Retinal pigment epithelial cell (primary cell): ENCODE data around the gene FAM222A.

Experiments used
- DNase-seq: peaks from one replicate; pipeline ENCODE4 v3.0.0-alpha.2; 2010; ENCODE audit warnings: low read depth
- H3K4me3 ChIP-seq: 2 replicates; pipeline ENCODE4 v1.5.1; 2011; ENCODE audit warnings: mild to moderate bottlenecking, low read length, control low read depth, moderate library complexity
- TF ChIP-seq, protein P1 (sequence below): conservative IDR thresholded peaks from 2 replicates; pipeline ENCODE4 v1.5.1; 2011; ENCODE audit warnings: low read depth, low read length, control low read depth, inconsistent platforms

The FAM222A gene

DNA sequence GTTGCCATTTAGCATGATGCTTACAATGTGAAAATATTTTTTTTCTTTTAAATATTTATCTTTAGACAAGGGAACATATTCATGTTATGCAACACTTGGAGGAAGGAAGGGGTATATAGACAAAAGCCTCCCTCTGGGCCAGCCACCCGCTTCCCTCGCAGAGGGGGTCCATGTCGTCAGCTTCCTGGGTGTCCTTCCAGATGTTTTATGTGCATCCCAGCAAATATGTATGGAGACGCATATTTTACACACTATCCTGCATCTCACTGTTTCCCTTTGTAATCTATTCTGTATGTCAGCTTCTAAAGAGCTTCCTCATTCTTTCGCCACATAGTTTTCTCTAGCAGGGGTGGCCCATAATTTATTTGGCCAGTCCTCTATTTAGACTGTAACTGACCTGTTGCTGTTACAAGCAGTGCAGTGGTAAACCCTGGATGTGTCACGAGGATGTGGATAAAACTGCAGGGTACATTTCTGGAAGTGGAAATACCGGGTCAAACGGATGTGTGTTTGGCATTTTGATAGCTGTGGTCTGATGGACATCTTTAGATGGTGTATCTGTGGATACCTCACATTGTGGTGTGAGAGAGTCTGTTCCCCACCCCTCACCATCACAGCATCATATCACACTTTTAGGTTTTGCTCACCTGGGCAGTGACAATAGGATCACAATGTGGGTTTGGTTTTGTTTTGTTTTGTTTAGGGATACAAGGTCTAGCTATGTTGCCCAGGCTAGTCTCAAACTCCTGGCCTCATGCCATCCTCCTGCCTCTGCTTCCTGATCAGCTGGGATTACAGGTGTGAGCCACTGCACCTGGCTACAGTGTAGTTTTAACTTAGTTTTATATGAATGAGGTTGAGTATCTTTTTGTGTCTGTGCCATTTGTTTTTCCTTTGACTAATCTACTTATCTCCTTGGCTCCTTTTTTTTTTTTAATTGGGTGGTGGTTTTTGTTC is 31.6 kb downstream of the FAM222A start:
- TF ChIP-seq, protein P1, sequence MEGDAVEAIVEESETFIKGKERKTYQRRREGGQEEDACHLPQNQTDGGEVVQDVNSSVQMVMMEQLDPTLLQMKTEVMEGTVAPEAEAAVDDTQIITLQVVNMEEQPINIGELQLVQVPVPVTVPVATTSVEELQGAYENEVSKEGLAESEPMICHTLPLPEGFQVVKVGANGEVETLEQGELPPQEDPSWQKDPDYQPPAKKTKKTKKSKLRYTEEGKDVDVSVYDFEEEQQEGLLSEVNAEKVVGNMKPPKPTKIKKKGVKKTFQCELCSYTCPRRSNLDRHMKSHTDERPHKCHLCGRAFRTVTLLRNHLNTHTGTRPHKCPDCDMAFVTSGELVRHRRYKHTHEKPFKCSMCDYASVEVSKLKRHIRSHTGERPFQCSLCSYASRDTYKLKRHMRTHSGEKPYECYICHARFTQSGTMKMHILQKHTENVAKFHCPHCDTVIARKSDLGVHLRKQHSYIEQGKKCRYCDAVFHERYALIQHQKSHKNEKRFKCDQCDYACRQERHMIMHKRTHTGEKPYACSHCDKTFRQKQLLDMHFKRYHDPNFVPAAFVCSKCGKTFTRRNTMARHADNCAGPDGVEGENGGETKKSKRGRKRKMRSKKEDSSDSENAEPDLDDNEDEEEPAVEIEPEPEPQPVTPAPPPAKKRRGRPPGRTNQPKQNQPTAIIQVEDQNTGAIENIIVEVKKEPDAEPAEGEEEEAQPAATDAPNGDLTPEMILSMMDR: no peak
- no peak overlapping the region for H3K4me3 ChIP-seq
- no peak for DNase-seq

DNA sequence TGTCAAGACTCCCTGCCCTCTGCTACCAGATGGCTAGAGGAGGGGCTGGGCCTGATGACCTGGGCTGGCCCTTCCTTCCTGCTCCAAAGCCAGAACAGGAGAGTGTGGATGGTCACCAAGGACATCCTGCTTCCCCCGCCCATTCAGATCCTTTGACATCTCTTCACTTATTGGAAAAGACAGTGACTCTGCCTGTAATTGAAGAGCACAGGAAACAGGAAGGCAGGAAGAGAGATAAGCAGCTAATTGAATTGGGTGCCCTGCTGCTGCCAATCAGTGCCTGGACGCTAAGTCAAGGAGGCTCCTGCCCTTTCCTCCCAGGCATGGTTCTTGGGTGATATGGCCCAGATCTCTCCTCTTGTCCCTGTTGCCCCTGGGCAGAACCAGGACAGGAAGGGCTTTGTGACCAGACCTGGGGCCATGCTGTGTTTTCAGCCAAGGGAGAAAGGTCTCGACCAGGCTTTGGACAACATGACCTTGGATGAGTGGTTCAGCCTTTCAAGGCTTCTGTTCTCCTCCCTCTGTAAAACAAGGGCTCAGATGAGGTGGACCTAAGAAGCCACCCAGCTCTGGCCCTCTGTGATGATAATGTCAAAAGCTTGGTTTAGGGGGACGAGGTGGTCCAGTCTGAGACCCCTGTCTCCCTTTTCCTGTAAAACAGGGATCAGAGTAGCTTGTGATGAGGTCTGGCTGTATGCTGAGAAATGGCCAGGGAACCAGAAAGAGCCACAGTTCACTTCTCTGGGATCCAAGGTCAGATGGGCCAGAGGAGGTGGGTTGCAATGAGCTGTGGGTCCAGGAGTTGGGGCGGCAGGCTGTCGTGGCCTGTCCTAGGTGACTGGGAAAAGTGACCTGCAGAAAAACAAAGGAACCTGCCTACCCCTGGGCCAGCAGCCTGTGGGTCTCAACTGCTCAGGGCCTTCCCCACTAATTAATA is 38.8 kb downstream of the FAM222A start:
- TF ChIP-seq, protein P1: no peak
- DNase-seq: no peak
- no peak overlapping the region for H3K4me3 ChIP-seq

DNA sequence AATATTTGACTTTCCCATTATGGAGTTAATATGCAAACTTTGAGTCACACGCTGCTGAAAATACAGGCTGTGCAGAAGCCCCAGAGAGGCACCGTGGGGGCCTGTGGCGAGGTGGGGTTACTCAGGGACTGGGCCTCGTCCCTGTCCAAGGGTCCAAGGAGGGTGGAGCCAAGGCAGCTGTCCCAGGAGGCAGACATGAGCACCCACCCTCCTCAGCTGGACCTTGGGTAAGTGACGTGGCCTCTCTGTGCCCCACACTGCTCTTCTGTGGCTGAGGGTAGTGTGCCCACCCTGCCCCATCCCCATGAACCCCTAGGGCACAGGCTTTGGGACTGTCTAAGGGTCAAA is 39.4 kb downstream of the FAM222A start:
- DNase-seq: no peak
- TF ChIP-seq, protein P1: no peak

DNA sequence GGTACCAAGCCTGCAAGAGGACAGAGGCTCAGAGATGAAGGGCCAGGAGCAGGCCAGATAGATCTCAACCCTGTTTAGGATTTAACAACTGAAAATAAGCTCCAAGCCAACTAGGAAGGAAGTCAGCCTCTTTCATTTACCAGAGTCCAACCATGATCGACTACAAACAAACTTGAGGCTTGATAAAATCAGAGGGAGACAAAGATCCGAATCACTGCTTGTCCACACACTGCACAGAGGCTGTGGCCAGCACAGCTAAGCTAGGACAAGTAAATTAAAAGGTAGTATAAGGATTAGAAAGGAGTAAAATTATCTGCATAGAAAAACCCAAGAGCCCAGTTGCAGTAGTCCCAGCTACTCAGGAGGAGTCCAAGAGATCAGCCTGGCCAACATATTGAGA is 40.3 kb downstream of the FAM222A start:
- TF ChIP-seq, protein P1: no peak

More for the DNA sequence above, 39.4 kb downstream of the FAM222A start:
- no peak overlapping the region for H3K4me3 ChIP-seq

GRCh38 chr12:109756457-109756856 is 42.8 kb downstream of the FAM222A start:
- TF ChIP-seq, protein P1: no peak
- DNase-seq: no peak
- no peak overlapping the region for H3K4me3 ChIP-seq

More for the DNA sequence above, 40.3 kb downstream of the FAM222A start:
- no peak overlapping the region for H3K4me3 ChIP-seq
- no peak for DNase-seq

GRCh38 chr12:109757671-109758265 is 44.1 kb downstream of the FAM222A start:
- no peak for DNase-seq
- TF ChIP-seq, protein P1: no peak
- no peak overlapping the region for H3K4me3 ChIP-seq
